ENCODE measurements around the gene TNFSF9.
"Not testable (repeated sequence)": the region's sequence is repeated elsewhere in the genome, so short reads cannot be mapped to it uniquely, and the experiment has no call there.

The TNFSF9 gene

DNA sequence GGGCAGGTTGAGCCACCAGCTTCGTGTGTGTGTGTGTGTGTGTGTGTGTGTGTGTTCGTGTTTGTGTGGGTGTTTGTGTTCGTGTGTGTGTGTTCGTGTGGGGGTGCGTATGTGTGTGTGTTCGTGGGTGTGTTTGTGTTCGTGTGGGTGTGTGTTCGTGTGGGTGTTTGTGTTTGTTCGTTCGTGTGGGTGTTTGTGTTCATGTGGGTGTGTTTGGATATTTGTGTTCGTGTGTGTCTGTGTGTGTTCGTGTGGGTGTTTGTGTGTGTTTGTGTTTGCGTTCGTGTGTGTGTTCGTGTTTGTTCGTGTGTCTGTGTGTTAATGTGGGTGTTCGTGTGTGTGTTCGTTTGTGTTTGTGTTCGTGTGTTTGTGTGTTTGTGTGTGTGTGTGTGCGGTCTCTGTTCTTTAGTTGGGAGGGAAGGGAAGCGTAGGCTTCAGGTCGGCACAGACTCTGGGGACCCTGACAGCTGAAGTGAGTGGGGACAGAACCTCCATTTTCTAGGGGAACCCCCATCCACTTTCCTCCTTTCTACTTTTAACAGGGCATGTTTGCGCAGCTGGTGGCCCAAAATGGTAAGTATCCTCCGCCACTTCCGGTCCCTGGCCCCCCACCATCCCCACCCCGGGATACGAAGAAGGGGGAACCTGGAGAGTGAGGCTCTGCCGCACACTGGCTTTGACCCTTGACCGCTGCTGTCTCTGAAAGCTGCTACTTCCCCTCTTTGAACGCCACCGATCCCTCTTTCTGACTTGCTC lies 1.6 kb downstream of the TNFSF9 start:
- no peak for FAIRE-seq

DNA sequence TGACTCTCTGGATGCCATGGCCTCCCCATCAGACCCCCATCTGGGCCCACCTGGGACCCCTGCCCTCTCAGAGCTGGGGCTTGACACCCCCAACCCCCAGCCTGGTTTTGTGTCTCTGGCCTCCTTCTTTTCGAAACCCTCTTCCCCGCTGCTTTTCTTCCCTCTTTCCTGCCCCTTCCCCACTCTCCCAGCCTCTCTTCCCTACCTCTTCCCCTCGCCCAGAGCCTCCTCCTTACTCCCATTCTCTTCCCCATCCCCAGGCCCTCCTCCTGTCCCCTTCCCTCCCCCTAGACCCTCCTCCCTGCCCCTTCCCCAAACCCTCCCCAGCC lies 2.1 kb downstream of the TNFSF9 start:
- no peak for FAIRE-seq

DNA sequence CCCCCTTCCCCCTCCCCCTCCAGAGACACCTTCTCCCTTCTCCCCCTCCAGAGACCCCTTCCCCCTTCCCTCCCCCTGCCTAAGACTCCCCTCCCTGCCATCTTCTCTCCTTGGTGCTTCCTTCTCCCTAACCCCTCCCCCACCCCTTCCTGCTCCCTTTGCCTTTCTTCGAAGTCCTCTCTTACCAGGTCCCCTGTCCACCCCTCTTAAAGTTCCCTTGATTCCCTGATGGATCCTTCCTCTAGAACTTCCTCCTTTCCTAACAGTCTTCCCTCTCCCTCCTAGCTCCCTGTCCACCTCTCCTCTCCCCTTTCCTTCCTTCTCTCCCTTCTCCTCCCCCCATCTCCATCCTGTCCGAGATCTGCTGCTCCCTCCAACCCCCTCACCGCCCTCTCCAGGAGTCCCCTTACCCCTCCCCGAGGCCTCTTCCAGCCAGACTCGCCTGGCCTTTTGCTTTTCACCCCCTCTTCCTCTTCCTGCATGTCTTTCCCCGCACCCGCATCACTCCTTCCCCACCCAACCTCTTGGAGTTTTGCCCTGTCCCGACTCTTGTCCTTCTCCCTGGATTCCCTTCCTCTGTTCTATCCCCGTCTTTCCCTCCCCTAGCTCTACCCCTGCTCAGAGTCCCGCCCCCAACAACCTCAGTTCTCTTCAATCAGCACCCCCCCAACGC lies 3.1 kb downstream of the TNFSF9 start:
- FAIRE-seq = no peak

DNA sequence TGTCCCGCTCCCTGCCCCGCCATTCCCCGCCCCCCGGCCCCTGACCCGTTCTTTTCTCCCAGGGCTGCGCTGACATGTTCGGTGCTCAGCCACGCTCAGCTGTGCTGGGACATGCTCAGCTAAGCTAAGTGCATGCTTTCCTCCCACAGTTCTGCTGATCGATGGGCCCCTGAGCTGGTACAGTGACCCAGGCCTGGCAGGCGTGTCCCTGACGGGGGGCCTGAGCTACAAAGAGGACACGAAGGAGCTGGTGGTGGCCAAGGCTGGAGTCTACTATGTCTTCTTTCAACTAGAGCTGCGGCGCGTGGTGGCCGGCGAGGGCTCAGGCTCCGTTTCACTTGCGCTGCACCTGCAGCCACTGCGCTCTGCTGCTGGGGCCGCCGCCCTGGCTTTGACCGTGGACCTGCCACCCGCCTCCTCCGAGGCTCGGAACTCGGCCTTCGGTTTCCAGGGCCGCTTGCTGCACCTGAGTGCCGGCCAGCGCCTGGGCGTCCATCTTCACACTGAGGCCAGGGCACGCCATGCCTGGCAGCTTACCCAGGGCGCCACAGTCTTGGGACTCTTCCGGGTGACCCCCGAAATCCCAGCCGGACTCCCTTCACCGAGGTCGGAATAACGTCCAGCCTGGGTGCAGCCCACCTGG lies 3.7 kb downstream of the TNFSF9 start:
- no peak for FAIRE-seq

DNA sequence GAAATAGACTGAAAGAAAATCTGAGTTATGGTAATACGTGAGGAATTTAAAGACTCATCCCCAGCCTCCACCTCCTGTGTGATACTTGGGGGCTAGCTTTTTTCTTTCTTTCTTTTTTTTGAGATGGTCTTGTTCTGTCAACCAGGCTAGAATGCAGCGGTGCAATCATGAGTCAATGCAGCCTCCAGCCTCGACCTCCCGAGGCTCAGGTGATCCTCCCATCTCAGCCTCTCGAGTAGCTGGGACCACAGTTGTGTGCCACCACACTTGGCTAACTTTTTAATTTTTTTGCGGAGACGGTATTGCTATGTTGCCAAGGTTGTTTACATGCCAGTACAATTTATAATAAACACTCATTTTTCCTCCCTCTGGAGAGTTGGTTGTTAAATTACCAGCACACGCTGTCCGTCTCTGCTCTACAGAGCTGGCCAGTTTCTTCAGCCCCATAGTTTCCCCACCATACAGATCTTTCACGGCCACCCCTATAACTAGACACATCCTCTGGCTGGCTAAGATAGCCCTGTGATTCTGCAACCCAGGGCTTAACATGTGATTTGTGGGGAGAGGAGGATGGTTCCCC lies 4.8 kb downstream of the TNFSF9 start:
- no peak for FAIRE-seq

DNA sequence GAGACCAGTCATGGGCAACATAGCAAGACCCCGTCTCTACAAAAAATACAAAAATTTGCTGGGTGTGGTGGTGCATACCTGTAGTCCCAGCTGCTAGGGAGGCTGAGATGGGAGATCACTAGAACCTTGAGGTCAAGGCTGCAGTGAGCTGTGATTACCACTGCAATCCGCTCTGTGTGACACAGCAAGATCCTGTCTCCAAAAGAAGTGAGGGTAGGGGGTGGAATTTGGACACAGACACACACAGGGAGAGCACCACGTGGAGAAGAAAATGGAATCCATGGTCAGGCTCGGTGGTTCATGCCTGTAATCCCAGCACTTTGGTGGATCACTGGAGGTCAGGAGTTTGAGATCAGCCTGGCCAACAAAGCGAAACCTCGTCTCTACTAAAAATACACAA lies 8.7 kb downstream of the TNFSF9 start:
- FAIRE-seq = no peak

DNA sequence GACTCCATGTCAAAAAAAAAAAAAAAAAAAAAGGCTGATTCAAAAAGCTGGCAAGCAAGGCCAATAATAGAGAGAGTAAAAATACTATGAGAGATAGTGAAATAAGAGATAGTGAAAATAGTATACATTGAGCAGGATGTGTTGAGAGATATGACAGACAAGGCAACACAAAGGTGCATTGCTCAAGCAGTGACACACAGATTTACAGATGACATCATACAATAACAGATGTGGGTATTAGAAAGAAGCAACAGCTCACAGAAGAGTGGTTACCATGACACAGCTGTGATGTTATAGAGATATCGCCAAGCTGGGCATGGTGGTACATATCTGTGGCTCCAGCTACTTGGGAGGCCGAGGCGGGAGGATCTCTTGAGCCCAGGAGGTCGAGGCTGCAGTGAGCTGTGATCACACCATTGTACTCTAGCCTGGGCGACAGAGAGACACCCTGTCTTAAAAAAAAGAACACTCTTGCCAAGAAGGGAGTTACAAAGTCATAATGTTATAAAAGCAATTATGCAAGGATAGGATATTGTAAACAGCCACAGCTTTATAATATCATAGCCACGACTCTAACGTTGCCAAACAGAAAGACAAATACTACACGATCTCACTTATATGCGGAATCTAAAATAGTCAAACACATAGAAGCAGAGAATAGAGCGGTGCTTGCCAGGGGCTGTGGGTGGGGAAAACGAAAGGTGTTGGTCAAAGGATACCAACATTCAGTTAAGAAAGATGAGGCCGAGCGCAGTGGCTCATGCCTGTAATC lies 10.3 kb downstream of the TNFSF9 start:
- no peak for FAIRE-seq

DNA sequence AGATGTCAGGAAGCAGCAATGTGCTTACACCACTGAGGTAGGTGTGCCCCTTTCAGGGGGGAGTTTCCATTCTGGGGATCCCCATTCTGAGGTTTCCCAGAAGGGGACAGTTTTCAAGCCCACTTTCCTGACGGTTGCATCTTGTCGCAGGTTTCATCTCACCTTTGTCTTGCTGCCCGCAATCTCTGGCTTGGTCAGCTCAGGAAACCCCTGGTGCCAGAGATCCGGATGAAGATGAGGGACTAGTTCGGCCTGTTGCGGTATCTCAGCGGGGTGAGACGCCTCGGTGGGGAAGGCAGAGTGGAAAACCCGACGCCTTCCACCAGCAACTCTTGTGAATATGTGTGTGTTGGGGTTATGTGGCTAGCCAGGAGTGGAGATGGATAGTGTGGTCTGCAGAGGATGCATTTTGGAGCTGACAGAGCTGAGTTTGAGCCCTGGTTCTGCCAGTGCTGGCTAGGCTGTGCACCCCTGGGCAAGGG lies 13.1 kb downstream of the TNFSF9 start:
- FAIRE-seq = no peak

DNA sequence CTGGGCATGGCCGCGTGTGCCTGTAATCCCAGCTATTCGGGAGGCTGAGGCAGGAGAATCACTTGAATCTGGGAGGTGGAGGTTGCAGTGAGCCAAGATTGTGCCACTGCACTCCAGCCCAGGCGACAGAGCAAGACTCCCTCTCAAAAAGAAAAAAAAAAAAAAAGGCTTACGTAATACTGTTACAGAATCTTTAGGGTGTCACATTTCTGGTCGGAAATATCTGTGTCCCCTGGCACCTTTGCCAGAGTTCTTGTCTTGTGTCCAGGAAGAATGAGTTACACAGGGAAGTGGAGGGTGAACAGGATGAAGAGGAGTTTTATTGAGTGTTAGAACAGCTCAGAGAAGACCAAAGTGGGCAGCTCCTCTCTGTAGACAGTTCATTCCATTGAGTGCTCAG lies 19.9 kb downstream of the TNFSF9 start:
- not testable (repeated sequence) for FAIRE-seq

DNA sequence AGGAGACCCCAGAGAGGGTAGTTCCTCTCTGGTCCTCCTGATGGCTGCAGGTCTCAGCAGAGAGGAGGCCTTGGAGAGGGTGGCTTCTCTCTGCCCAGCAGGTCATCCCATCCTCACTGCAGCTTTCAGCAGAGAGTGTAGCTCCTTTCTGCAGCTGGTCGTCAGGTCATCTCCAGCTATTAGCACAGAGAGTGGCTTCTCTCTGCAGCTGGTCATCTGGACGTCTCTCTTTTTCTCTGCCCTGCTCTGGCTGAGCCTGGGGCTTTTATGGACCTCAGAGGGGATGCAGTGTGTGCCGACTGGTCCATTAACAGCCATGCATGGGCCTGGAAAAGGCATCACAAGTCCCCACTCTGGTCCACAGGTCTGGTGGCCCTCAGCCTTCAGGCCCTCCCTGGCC lies 20.3 kb downstream of the TNFSF9 start:
- FAIRE-seq = no peak

DNA sequence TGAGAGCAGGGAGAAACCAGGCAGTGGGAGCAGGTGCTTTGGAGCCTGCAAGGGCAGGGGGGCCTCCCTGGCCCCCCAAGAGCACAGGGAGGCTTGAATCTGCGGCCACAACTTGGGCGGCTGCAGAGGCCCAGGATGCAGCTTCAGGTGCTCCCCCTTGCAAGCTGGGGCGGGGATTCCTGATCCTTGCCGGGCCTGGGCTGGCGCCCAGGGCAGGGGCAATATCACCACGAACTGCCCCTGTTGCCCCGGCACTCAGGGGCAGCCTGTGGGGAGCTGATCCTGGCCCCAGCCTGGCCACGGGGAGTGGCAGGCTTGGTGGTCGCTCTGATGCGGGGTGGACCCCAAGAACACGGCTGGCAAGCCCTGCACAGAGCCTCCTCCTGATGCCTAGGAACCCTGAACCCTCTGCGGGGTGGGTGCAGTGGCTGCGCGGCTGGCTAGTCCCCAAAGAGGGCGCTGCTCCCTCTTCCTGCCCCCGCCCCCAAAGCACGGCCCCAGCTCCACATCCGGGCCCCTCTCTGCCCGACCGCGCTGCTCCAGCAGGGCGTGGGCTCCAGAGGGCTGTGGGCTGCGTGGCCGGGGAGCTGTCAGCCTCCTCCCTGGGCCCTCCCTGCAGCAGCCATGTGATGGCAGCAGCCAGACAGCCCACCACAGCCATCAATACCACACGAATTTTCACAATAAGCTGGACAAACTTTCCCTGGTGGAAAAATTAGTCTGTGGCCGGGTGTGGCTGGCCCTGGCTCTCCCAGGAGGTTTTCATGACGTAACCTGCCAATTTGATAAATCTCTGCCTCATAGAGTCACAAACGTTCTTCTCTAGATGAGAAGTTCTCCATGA lies 21.0 kb downstream of the TNFSF9 start:
- FAIRE-seq = no peak

DNA sequence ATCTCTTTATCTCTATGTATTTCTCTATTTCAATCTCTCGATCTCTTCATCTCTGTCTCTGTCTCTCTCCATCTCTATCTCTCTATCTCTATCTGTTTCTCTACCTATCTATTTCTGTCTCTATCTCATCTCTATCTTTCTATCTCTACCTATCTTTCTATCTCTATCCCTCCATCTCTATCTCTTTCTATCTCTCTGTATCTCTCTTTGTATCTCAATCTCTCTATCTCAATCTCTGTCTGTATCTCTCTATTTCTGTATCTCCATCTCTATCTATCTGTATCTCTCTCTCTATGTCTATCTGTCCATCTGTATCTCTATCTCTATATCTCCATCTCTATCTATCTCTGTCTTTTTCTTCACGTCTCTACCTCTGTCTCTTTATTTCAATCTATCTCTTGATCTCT lies 25.2 kb downstream of the TNFSF9 start:
- FAIRE-seq = no peak

DNA sequence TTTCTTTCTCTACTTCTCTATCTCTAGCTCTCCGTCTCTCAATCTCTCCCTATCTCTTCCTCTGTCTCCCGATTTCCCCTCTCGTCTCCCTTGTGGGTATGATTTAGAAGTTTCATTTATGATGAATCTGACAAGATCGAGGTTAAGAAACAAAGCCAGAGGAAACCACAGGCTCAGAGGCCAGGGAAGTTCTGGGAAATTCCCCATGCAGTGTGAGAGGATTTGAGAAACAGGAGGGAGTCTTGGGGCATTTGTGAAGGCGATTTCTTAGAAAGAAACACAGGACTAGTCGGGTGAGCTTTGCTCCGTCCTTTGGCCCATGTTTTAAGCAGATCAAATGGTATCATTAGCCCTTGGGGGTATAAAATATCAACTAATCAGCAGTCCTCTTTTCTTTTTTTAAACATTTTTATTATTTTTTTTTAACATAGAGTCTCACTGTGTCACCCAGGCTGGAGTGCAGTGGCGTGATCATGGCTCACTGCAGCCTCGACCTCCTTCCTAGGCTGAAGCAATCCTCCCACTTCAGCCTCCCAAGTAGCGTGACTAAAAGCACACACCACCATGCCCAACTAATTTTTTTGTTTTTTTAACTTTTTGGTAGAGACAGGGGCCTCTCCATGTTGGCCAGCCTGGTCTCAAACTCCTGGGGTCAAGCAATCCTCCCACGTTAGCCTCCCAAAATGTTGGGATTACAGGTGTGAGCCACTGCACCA lies 25.8 kb downstream of the TNFSF9 start:
- FAIRE-seq = no peak

DNA sequence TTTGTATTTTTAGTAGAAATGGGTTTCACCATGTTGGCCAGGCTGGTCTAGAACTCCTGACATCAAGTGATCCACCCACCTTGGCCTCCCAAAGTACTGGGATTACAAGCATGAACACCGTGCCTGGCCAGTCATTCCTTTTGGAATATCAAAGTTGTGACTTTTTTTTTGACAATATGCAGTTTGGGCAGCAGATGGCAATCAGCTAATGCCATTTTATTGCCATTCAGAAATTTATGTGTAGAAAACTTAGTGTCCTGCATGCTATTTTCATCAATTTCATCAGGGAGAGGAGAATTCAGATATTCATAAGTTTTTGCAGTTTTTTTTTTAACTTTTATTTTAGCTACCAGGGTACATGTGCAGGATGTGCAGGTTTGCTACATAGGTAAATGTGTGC lies 31.6 kb downstream of the TNFSF9 start:
- not testable (repeated sequence) for FAIRE-seq

DNA sequence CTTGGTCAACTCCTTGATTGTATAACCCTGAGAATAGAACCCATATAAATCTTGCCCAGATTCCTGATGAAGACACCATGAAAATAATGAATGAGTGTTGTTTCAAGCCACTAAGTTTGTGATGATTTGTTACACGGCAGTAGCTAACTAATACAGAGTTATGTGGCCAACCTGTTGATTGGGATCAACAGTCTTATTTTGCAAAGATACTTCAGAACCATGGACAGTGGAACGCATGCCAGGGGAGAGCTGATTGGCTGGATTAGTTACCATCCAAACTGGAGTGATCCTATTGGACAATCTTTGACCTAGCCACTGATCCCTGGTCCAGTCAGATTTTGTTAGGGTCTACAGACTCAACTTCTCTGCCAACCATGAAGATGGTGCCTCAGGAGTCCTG lies 33.6 kb downstream of the TNFSF9 start:
- FAIRE-seq = no peak

DNA sequence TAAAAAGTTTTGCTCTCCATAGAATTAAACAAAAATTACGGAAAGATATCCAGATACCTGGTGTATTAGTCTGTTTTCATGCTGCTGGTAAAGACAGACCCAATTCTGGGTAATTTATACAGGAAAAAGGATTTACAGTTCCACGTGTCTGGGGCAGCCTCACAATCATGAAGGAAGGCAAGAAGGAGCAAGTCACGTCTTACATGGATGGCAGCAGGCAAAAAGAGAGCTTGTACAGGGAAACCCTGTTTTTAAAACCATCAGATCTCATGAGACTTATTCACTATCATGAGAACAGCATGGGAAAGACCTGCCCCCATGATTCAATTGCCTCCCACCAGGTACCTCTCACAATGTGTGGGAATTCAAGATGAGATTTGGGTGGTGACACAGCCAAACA lies 35.9 kb downstream of the TNFSF9 start:
- FAIRE-seq = not testable (repeated sequence)

DNA sequence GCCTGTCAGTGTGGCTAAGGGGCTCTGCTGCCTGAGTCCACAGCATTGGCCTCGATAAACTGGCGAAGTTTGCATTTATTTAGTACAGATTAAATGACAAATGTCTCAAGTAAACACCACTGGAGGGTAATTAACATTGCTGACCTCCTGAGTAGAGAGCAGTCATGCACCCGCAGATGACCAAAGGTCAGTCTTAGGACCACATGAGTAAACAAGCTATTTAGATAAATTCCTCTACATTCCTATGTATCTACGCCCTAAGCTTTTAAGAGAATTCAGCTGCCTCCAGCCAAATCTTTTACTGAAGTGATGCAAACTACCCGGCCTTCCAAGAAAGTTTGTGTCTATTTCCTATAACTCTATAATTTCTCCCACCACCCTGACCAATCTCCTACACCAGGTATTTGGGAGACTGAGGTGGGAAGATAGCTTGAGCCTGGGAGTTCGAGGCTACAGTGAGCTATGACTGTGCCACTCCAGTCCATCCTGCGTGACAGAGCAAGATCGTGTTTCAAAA lies 37.2 kb downstream of the TNFSF9 start:
- FAIRE-seq = no peak

DNA sequence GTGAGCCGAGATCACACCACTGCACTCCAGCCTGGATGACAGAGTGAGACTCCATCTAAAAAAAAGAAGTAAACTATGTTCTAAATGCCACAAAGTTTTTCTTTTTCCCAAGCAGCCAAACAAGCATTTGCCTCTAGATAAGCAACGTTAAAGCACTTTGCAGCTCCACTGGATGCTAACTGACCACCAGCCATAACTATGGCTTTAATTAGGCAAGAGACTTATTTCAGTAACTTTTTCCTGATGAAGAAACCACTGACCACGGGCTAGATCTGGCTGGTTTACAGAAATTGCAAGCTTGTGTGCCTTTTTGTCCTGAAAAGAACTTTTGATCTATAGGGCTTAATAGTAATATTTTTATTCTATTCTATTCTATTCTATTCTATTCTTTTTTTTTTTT lies 38.0 kb downstream of the TNFSF9 start:
- no peak for FAIRE-seq

DNA sequence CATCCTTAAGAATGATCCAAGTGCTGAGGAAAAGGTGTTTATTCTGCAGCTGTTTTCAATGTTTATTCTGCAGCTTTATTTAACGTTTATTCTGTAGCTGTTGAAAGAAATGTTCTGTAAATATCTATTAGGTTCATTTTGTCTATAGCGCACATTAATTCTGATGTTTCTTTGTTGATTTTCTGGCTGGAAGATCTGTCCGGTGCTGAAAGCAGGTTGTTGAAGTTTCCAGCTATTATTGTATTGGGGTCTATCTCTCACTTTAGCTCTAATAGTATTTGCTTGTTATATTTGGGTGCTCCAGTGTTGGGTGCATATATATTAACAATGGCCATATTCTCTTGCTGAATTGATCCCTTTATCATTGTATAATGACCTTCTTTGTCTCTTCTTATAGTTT lies 39.9 kb downstream of the TNFSF9 start:
- no peak for FAIRE-seq

DNA sequence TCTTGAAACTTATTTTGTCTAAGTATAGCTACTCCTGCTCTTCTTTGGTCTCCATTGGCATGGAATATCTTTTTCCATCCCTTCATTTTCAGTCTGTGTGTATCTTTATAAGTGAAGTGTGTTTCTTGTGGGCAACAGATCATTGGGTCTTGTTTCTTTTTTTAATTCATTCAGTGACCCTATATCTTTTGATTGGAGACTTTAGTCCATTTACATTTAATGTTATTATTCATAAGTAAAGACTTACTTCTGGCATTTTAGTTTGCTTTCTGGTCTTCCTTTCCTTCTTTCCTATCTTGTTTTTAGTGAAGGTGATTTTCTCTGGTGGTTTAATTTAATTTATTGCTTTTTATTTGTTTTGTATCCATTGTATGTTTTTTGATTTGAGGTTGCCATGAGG lies 40.3 kb downstream of the TNFSF9 start:
- FAIRE-seq = no peak

DNA sequence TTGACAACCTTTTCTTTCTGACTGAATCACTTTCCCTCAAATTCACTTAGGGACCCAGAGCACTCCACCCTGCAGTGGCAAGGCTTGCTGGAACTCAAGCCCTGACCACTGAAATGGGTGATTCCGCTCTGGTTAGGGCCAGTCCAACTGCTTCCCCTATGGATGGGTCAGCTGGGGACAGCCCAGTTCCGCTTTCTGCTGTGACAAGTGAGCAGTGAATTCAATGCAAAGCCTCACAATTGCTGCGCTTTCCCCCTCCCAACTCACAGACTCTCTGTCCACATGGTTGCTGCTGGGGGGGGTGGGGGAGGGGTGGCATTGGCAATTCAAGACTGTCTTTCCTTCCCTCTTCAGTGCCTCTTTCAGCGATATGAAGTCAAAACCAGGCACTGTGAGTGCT lies 41.4 kb downstream of the TNFSF9 start:
- FAIRE-seq = no peak
